Common myeloid progenitor, CD34-positive (primary cell): Measurements from ENCODE around the gene CNRIP1.
A peak's percentile ranks its signal among the peaks of the same experiment; 100 is the strongest.

Source experiments
- CTCF ChIA-PET: fragments of 350-600 bp; sonication (Branson Sonifier 250); formaldehyde crosslinking; loops from one replicate; lab custom pipeline; 2021; ENCODE audit warnings: antibody characterized with exemption; lab: Charles Lee
- POLR2A ChIA-PET: fragments of 350-600 bp; sonication (Branson Sonifier 250); formaldehyde crosslinking; loops from one replicate; lab custom pipeline; 2021; ENCODE audit warnings: antibody characterized with exemption; lab: Charles Lee
- DNase-seq, 3 donors: peaks; one replicate each; pipeline versions ENCODE4 v3.0.0 to v3.0.0-alpha.2; 2013
- H3K27ac ChIP-seq, 2 experiments: 1 replicate in 1 of 2; 2 replicates in 1 of 2; pipeline ENCODE4 v1.7.0; 2013; ENCODE audit warnings: inconsistent platforms in 2 of 2, low read length in 2 of 2, mild to moderate bottlenecking in 2 of 2, low read depth in 1 of 2, moderate library complexity in 1 of 2; ENCODE audit not compliant: severe bottlenecking in 2 of 2, insufficient read depth in 1 of 2, poor library complexity in 1 of 2
- H3K27me3 ChIP-seq, 5 experiments: replicated peaks in 2 of 5; 1 replicate in 3 of 5; 2 replicates in 2 of 5; pipeline versions ENCODE4 v1.6.1 to v1.7.0; 2013; ENCODE audit warnings: low read length in 4 of 5, mild to moderate bottlenecking in 2 of 5, moderate library complexity in 2 of 5, inconsistent platforms in 1 of 5; ENCODE audit not compliant: insufficient read depth in 5 of 5, control insufficient read depth in 4 of 5
- H3K36me3 ChIP-seq, 4 experiments: 1 replicate in 2 of 4; 2 replicates in 2 of 4; pipeline versions ENCODE4 v1.6.1 to v1.7.0; 2013; ENCODE audit warnings: low read length in 3 of 4, control low read depth in 1 of 4, mild to moderate bottlenecking in 1 of 4; ENCODE audit not compliant: control insufficient read depth in 4 of 4, insufficient read depth in 4 of 4
- H3K4me1 ChIP-seq, 4 experiments: 1 replicate in 3 of 4; 2 replicates in 1 of 4; pipeline versions ENCODE4 v1.6.1 to v1.7.1; 2013; ENCODE audit warnings: low read length in 3 of 4, mild to moderate bottlenecking in 3 of 4, control low read depth in 1 of 4, inconsistent platforms in 1 of 4, moderate library complexity in 1 of 4; ENCODE audit not compliant: control insufficient read depth in 4 of 4, insufficient read depth in 4 of 4; ENCODE audit errors: control extremely low read depth in 1 of 4
- H3K4me3 ChIP-seq, 7 experiments: 1 replicate in 4 of 7; 2 replicates in 3 of 7; pipeline versions ENCODE4 v1.5.1 to v1.7.0; 2013; ENCODE audit warnings: mild to moderate bottlenecking in 7 of 7, low read length in 6 of 7, moderate library complexity in 6 of 7, inconsistent platforms in 2 of 7, low read depth in 2 of 7, control low read depth in 1 of 7; ENCODE audit not compliant: insufficient read depth in 4 of 7, control insufficient read depth in 1 of 7; ENCODE audit errors: extremely low read depth in 1 of 7
- H3K9me3 ChIP-seq, 5 experiments: 1 replicate in 4 of 5; 2 replicates in 1 of 5; pipeline versions ENCODE4 v1.6.1 to v1.7.1; 2013; ENCODE audit warnings: low read length in 4 of 5, mild to moderate bottlenecking in 2 of 5, inconsistent platforms in 1 of 5, low read depth in 1 of 5, moderate library complexity in 1 of 5; ENCODE audit not compliant: control insufficient read depth in 4 of 5, insufficient read depth in 2 of 5; ENCODE audit errors: control extremely low read depth in 1 of 5
- WGBS: methylation state at CpG from one replicate; pipeline ENCODE4 v1.1.5; 2013; ENCODE audit not compliant: insufficient coverage; 5-methylcytosine and 5-hydroxymethylcytosine counted together

Gene CNRIP1

DNA sequence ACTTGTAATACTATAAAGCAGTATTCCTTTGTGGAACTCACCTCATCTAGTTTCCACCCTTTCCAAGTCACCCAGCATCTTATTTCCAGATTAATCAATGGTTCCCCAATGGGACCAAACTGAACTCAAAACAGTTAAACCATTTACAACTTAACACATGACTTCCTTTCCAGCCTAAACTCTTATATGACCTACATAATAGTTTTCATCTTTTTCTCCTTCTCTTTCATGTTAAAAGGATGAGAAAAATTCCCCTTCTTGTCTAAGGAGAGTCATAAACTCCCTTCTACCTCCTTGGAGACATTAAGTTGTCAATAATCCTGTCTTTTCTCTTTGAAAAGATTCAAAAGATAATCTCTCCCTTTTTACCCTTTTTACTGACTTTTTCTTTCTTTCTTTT lies 74.1 kb downstream of the CNRIP1 start:
- H3K4me1 ChIP-seq = peaks cover 22 to 57% (median 44%) of the 10 kb centered on the region in 4 experiments
- POLR2A ChIA-PET = no interaction called here
- CTCF ChIA-PET = interaction anchor here (0.6 to 5.1 kb wide), 7 partner anchors 20 to 388 kb away, joined by 3 to 30 read pairs (median 4); no protein-coding TSS in a partner anchor
- peaks cover 0 to 14% (median 5%) of the 10 kb centered on the region in 4 experiments for H3K36me3 ChIP-seq
- H3K4me3 ChIP-seq = no peak overlapping the region
- no peaks in the 10 kb centered on the region for H3K27me3 ChIP-seq
- no peak for DNase-seq
- no peaks in the 10 kb centered on the region for H3K9me3 ChIP-seq
- no peak overlapping the region for H3K27ac ChIP-seq

DNA sequence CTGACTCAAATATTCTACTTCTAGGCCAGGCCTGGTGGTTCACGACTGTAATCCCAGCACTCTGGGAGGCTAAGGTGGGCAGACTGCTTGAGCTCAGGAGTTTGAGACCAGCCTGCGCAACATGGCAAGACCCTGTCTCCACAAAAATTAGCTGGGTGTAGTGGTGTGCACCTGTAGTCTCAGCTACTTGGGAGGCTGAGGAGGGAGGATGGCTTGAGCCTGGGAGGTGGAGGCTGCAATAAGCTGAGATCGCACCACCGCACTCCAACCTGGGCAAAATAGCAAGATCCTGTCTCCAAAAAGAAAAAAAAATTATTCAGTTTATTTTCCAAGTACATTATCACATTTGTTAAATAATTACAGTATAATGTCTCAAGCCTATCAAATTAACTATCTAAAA lies 74.7 kb downstream of the CNRIP1 start:
- WGBS = 86% methylated on average over 2 of the region's 4 CpGs
- ChIA-PET CTCF (interaction anchor here (0.6 to 5.1 kb wide), 11 partner anchors 9 to 388 kb away, joined by 3 to 30 read pairs (median 4); no protein-coding TSS in a partner anchor), POLR2A (no interaction called here)
- Histone ChIP-seq H3K4me3 (no peak overlapping the region), H3K9me3 (no peaks in the 10 kb centered on the region), H3K27me3 (no peaks in the 10 kb centered on the region), H3K4me1 (peaks cover 22 to 53% (median 40%) of the 10 kb centered on the region in 4 experiments), H3K27ac (no peak overlapping the region), H3K36me3 (peaks cover 0 to 15% (median 6%) of the 10 kb centered on the region in 4 experiments)
- DNase-seq = no peak

- ChIA-PET POLR2A (no interaction called here), CTCF (interaction anchor here (0.5 to 5.1 kb wide), 12 partner anchors 8 to 122 kb away, joined by 3 to 30 read pairs (median 4); no protein-coding TSS in a partner anchor)
- Histone ChIP-seq H3K9me3 (no peaks in the 10 kb centered on the region), H3K27ac (peak overlapping the region in 1 of 2 experiments; percentile 32), H3K4me1 (peaks cover 25 to 53% (median 39%) of the 10 kb centered on the region in 4 experiments), H3K27me3 (no peaks in the 10 kb centered on the region), H3K36me3 (peaks cover 0 to 15% (median 6%) of the 10 kb centered on the region in 4 experiments), H3K4me3 (no peak overlapping the region)
- 81% methylated on average over 2 of the region's 2 CpGs for WGBS
- no peak for DNase-seq
Observed at GRCh38 chr2:68244456-68244855, 75.3 kb downstream of the CNRIP1 start.
